NCI-H2196 (cell line): ENCODE results near the gene H1-8.
"Not testable (repeated sequence)": the region's sequence is repeated elsewhere in the genome, so short reads cannot be mapped to it uniquely, and the experiment has no call there.

Experiments
- DNase-seq: peaks from one replicate; lab custom pipeline; 2025; ENCODE audit not compliant: unreplicated experiment; lab: John Stamatoyannopoulos, UW

Gene H1-8

DNA sequence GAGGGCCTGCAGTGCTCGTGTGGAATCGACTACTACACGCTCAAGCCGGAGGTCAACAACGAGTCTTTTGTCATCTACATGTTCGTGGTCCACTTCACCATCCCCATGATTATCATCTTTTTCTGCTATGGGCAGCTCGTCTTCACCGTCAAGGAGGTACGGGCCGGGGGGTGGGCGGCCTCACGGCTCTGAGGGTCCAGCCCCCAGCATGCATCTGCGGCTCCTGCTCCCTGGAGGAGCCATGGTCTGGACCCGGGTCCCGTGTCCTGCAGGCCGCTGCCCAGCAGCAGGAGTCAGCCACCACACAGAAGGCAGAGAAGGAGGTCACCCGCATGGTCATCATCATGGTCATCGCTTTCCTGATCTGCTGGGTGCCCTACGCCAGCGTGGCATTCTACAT is 10.7 kb upstream of the H1-8 start:
- no peak for DNase-seq

DNA sequence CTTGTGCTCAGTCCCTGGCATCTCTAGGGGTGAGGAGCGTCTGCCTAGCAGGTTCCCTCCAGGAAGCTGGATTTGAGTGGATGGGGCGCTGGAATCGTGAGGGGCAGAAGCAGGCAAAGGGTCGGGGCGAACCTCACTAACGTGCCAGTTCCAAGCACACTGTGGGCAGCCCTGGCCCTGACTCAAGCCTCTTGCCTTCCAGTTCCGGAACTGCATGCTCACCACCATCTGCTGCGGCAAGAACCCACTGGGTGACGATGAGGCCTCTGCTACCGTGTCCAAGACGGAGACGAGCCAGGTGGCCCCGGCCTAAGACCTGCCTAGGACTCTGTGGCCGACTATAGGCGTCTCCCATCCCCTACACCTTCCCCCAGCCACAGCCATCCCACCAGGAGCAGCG is 9.6 kb upstream of the H1-8 start:
- DNase-seq = no peak

DNA sequence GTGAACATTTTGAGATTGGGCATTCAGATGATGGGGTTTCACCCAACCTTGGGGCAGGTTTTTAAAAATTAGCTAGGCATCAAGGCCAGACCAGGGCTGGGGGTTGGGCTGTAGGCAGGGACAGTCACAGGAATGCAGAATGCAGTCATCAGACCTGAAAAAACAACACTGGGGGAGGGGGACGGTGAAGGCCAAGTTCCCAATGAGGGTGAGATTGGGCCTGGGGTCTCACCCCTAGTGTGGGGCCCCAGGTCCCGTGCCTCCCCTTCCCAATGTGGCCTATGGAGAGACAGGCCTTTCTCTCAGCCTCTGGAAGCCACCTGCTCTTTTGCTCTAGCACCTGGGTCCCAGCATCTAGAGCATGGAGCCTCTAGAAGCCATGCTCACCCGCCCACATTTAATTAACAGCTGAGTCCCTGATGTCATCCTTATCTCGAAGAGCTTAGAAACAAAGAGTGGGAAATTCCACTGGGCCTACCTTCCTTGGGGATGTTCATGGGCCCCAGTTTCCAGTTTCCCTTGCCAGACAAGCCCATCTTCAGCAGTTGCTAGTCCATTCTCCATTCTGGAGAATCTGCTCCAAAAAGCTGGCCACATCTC is 8.4 kb upstream of the H1-8 start:
- no peak for DNase-seq

DNA sequence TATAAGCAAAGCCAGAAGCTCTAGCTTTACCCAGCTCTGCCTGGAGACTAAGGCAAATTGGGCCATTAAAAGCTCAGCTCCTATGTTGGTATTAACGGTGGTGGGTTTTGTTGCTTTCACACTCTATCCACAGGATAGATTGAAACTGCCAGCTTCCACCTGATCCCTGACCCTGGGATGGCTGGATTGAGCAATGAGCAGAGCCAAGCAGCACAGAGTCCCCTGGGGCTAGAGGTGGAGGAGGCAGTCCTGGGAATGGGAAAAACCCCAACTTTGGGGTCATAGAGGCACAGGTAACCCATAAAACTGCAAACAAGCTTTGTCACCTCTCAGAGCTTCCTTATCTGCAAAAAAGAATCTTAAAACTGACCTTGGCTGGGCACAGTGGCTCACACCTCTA is 7.9 kb upstream of the H1-8 start:
- DNase-seq = no peak

DNA sequence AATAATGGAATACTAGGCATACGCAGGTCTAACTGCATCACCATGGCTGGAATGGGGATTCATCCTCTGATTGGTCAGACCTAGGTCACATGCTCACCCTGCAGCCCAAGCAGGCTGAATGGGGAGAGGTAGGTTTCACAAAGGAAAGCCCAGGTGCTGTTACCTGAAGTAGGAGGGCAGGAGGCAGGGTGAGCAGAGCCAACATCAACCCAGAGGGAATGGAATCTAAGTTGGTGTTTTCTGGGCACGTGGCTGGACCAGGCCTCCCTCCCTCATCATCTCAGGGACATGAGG is 6.7 kb upstream of the H1-8 start:
- DNase-seq = no peak

DNA sequence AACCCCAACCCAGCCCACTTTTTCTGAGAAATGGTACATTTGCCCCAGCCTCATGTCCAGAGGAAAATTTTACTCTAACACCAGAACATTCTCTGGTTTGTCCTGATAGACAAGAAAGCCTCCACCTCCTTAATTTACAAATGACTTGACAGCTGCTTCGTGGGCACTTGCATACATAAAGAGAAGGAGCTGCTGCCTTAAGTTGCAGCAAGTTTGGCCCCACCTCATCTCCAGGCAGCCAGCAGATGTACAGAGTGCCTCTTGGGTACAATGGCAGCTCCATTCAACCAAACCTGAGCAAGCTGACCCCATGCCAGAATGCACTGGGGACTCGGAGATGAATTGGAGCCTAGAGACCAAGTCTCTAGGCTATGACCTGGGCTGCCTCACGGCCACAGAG is 6.2 kb upstream of the H1-8 start:
- no peak for DNase-seq

GRCh38 chr3:129539206-129539605 is 3.8 kb upstream of the H1-8 start:
- no peak for DNase-seq

- DNase-seq = no peak
These were observed 2.0 kb upstream of the H1-8 start for GRCh38 chr3:129540776-129541516.

- no peak for DNase-seq
These were observed 228 bp upstream of the H1-8 start for GRCh38 chr3:129542747-129543146.

DNA sequence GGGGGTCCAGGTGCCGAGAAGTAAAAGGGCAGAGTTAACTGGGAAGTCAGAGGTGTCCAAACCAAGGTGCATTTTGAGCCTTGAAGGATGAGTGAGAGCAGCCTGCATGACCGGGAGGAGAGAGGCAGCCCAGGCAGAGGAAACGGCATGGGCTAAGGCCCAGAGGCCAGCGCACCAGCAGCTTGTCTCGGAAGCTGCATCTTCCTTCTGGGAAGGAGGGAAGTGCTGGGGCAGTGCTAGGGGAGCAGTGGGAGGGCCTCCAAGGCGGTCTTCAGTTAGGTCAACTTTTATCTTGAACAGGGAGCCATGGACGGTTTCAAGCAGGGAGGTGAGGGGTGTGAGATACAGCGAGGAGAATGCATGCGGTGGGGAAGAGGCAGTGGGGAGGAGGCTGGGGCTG is 1.0 kb downstream of the H1-8 start:
- no peak for DNase-seq

- not testable (repeated sequence) for DNase-seq
These were observed 3.0 kb downstream of the H1-8 start for GRCh38 chr3:129545951-129546350.

DNA sequence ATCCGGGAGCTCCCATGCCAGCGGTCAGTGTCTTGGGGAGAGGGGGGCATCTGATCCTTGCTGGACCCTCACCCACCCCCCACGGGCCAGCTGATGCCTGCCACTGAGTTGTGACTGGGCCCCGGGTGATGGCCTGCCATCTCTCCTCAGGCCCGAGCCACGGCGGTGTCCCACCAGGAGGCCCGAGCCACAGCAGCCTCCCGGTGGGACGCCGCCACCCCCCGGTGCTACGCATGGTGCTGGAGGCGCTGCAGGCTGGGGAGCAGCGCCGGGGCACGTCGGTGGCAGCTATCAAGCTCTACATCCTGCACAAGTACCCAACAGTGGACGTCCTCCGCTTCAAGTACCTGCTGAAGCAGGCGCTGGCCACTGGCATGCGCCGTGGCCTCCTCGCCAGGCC is 4.3 kb downstream of the H1-8 start:
- DNase-seq = no peak

- DNase-seq = no peak
These were observed 5.4 kb downstream of the H1-8 start for GRCh38 chr3:129548104-129548965.

GRCh38 chr3:129549006-129549800 is 6.2 kb downstream of the H1-8 start:
- DNase-seq = no peak

GRCh38 chr3:129549805-129550204 is 6.8 kb downstream of the H1-8 start:
- no peak for DNase-seq

DNA sequence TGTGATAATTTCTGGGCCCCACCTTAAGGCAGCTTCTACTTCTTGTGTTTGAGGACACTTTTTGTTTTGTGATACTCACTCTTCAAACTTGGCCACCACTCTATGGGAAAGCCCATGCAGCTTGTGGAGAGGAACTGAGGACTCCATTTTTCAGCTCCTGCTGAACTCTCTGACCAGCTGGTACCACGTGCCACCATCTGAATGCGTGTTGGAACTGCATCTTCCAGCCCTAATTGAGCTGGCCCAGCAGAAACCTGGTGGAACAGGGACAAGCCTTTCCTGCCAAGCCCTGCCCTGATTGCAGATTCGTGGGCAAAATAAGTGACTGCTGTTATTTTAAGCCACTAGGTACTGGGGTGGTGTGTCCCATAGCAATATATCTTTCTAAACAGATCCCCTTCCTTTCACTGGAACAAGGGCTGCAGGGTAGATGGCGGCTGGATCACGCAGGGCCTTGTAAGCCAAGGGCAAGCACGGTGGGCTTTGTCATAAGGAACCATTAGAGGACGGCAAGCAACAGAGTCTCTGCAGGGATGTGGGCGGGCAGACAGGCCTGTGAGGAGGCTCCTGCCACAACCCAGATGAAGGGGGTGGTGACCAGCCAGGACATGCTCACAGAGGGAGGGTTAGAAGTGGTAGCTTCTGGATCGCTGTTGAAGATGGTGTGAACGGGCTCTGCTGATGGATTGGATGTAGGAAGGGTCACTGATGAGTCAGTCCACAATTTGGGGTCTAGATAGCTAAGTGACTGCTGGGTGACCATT is 9.5 kb downstream of the H1-8 start:
- no peak for DNase-seq

DNA sequence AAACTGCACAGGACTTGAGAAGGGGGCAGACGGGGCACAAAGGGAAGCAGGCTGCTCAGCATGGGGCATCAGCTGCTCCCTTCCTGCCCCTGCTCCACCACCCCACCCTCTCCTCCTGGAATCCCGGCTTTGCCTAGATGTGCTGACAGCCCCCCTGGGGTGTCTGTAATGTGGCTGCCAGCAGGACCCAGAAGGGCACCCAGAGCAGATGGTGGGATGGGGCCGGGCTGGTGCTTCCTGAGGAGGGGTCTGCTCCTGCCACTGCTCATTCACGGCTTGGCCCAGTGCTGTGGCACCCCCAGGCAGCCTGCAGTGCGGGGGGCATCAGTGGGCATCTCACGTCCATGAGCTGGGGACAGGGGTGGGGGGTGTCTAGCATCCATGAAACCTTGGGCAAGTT is 10.2 kb downstream of the H1-8 start:
- DNase-seq = no peak

DNA sequence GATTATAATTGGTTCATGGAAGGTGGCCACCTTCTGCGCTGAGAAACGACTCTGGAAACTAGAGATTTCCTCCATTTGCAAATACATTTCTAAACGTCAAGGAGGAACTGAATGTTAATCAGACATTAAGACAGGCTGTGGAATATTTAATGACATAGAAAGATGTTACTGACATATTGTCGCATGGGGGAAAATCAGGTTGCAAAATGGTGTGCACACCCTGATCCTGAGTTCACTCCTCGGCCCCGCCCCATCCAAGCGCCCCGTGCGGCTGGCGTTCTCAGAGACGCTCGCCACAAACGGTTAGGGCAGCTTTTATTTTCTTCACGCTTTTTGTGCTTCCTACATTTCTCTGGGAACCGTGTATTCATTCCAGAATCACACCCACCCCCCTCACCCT is 10.7 kb downstream of the H1-8 start:
- DNase-seq = no peak

DNA sequence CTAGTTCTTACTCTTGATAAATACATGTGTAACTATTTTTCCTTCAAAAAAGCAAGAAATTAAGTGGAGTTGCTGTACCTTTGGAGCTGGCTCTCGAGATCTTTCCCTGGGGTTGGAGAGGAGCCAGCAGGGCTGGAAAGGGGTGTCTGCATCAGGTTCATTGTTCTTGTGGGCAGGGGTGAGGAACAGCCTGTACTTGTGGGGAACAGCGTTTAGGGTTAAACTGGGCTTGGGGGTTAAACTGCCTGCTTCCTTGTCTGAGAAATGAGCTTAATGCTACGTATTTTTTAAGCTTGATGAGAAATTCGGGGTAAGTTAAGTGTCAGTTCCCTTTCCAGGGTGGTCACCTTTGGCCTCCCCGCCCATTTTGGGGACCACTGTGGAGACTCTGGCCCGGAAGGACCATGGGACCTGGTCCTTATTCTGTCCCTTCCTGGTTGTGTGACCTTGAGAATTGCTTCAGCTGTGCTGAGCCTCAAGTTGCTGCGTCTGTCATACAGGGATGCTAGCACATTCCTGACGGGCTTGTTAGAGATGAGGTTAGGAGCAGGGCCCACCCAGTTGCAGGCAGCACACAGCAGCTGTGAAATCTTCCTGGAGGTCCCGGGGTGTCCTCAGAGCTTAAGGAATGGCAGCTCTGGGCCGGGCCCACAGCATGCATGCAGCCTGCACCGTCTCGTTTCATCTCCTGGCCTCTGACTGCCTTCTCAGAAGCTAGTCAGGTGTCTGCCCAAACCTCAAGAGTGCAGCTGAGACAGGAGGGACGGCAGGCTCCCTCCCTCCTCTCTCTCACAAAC is 11.6 kb downstream of the H1-8 start:
- DNase-seq = no peak

DNA sequence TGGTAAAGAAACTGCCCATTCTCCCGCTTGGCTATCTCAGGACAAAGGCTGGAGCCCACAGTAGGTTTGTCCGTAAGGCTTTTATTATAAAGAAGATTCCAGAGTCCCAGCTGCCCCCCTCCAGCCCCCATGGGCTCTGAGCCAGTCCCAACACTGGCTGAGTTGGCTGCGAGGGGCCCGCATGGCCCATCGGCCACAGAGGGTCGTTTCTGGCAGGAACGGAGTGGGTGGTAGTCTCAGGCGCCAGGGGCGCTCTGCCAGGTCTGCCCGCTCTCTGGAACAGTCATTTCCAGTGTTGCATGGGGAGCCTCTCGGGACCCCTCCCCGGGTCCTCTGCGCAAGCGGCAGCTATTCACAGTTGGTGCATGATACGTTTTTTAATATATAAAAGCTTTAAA is 12.2 kb downstream of the H1-8 start:
- no peak for DNase-seq
